ENCODE results near the gene SNED1. TPM values are rescaled to one million over a fixed set of nuclear protein-coding genes. Genes with fewer than 3 reads are reported as not detected.

Gene SNED1
- polyA plus RNA-seq, 2 of the 4 experiments (the other 2 are of a cell fraction), result 0.15 to 0.21 TPM

DNA sequence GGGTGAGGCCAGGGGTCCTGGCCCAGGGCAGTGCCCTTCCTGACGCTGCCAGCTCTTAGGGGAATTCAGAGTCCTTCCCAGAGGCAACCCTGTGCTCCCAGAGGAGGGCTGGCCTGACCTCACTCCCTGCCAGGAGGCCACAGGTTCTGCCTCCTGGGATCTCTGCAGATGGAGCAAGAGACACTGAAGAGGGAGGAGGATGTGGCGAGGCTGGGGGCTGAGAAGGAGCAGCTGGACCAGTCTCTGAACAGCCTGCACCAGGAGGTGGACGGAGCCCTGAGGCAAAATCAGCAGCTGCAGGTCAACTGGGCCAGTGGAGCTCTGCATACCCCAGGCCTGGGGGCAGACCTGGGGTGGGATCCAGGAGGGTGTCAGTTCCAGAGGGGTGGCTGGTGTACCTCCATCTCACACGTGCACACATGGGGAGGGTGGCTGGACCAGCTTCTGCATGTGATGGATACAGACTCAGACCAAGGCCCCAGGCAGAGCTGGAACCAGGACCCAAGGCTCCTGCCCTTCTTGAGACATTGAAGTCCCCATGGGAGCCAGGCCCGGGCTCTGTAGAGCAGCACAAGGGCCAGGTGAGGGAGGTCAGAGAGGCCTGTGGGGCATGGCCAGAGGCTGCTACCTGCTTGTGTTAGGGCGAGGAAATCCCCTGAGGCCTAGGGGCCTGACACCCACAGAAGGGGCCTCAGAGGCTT, 9.7 kb upstream of the SNED1 start:
- no peak for TF ChIP-seq GATA3 (IDR thresholded peaks at IDR 0.05; ENCODE audit: borderline replicate concordance)
- TF ChIP-seq CBX2 (IDR thresholded peaks at IDR 0.05; ENCODE audit: borderline replicate concordance, low read depth), result no peak
- TF ChIP-seq EP300 (IDR thresholded peaks at IDR 0.05), result no peak
- TF ChIP-seq TP53 (CRISPR knock-in tag; IDR thresholded peaks at IDR 0.05), result no peak
- no peak for TF ChIP-seq JUN (IDR thresholded peaks at IDR 0.05)
- no peak for TF ChIP-seq NPAS2 (CRISPR knock-in tag; IDR thresholded peaks at IDR 0.05; ENCODE audit: borderline replicate concordance)
- TF ChIP-seq MAFK (IDR thresholded peaks at IDR 0.05; ENCODE audit: partially characterized antibody), result no peak
- no peak for TF ChIP-seq RAD21 (conservative IDR thresholded peaks at IDR 0.05 in 1 of 2, IDR thresholded peaks at IDR 0.05 in 1 of 2)
- ATAC-seq (no peak), FAIRE-seq (no peak), DNase-seq (ENCODE audit: low read depth in 1 of 2, low spot score in 1 of 2) (no peak)
- no peak overlapping the region for H3K27ac ChIP-seq
- 84% methylated on average over 5 of the region's 6 CpGs for WGBS (ENCODE audit: missing lambda C conversion rate)
- H3K4me3 ChIP-seq, result no peak overlapping the region
- H3K4me1 ChIP-seq, result peaks cover 36% of the 10 kb centered on the region
- ChIA-PET POLR2A (no interaction called here), CTCF (interaction anchor here (0.7 to 4.2 kb wide), 12 partner anchors 7 to 237 kb away, joined by 3 to 39 read pairs (median 4); no protein-coding TSS in a partner anchor)
- H3K9me3 ChIP-seq, result no peaks in the 10 kb centered on the region
- H3K4me2 ChIP-seq, result no peak overlapping the region

- peak; percentile 50 to 74 for DNase-seq (ENCODE audit: low read depth in 1 of 2, low spot score in 1 of 2)
Measured at GRCh38 chr2:240989451-240990265, 8.8 kb upstream of the SNED1 start.

DNA sequence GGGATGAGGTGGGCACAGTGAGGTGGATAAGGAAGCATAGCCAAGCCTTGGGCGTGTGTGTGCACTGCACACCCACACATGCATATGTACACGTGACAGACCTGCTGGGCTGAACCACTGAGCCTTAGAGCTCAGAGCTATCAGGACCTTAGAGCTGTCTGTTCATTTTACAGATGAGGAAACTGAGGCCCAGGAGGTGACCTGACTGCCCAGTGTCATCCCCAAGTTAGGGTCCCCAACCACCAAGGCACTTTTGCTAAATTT, 8.2 kb upstream of the SNED1 start:
- no peak overlapping the region for H3K4me2 ChIP-seq

More at GRCh38 chr2:240989451-240990265, 8.8 kb upstream of the SNED1 start:
- 0 out of 6 replicates have a peak overlapping the region, but pooled peaks of 1 of the 2 experiments have one; percentile 23 for H3K27ac ChIP-seq
- ATAC-seq, result peak; percentile 73 to 93
- peaks cover 32% of the 10 kb centered on the region for H3K4me1 ChIP-seq
- TF ChIP-seq MAFK (IDR thresholded peaks at IDR 0.05; ENCODE audit: partially characterized antibody) (no peak), CBX8 (IDR thresholded peaks at IDR 0.05) (no peak), HDAC2 (IDR thresholded peaks at IDR 0.05) (no peak), ESRRA (IDR thresholded peaks at IDR 0.05; ENCODE audit: borderline replicate concordance, low read length) (no peak), CHD2 (IDR thresholded peaks at IDR 0.05; ENCODE audit: low read length, partially characterized antibody) (no peak), SMC3 (IDR thresholded peaks at IDR 0.05) (peak; percentile 67), RAD21 (conservative IDR thresholded peaks at IDR 0.05 in 1 of 2, IDR thresholded peaks at IDR 0.05 in 1 of 2) (peak; percentile 59 to 72), NPAS2 (CRISPR knock-in tag; IDR thresholded peaks at IDR 0.05; ENCODE audit: borderline replicate concordance) (no peak), FOXS1 (CRISPR knock-in tag; IDR thresholded peaks at IDR 0.05) (no peak)
- TF ChIP-seq, protein P1, sequence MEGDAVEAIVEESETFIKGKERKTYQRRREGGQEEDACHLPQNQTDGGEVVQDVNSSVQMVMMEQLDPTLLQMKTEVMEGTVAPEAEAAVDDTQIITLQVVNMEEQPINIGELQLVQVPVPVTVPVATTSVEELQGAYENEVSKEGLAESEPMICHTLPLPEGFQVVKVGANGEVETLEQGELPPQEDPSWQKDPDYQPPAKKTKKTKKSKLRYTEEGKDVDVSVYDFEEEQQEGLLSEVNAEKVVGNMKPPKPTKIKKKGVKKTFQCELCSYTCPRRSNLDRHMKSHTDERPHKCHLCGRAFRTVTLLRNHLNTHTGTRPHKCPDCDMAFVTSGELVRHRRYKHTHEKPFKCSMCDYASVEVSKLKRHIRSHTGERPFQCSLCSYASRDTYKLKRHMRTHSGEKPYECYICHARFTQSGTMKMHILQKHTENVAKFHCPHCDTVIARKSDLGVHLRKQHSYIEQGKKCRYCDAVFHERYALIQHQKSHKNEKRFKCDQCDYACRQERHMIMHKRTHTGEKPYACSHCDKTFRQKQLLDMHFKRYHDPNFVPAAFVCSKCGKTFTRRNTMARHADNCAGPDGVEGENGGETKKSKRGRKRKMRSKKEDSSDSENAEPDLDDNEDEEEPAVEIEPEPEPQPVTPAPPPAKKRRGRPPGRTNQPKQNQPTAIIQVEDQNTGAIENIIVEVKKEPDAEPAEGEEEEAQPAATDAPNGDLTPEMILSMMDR (IDR thresholded peaks at IDR 0.05), result peak; percentile 61
- TF ChIP-seq, protein P2, sequence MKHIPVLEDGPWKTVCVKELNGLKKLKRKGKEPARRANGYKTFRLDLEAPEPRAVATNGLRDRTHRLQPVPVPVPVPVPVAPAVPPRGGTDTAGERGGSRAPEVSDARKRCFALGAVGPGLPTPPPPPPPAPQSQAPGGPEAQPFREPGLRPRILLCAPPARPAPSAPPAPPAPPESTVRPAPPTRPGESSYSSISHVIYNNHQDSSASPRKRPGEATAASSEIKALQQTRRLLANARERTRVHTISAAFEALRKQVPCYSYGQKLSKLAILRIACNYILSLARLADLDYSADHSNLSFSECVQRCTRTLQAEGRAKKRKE (CRISPR knock-in tag; IDR thresholded peaks at IDR 0.05; ENCODE audit: low read depth), result no peak
- TF ChIP-seq, protein P3, sequence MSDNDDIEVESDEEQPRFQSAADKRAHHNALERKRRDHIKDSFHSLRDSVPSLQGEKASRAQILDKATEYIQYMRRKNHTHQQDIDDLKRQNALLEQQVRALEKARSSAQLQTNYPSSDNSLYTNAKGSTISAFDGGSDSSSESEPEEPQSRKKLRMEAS (IDR thresholded peaks at IDR 0.05), result peak; percentile 31; the same call in 1 of the 2 replicates
- ChIA-PET POLR2A (no interaction called here), CTCF (interaction anchor here (0.7 to 4.2 kb wide), 11 partner anchors 8 to 238 kb away, joined by 3 to 39 read pairs (median 4); no protein-coding TSS in a partner anchor)
- FAIRE-seq, result no peak
- H3K9me3 ChIP-seq, result no peaks in the 10 kb centered on the region
- H3K4me2 ChIP-seq, result no peak overlapping the region
- no peak overlapping the region for H3K4me3 ChIP-seq
- WGBS (ENCODE audit: missing lambda C conversion rate), result 44% methylated on average over 7 of the region's 17 CpGs

More for the DNA sequence above, 8.2 kb upstream of the SNED1 start:
- Histone ChIP-seq H3K4me3 (no peak overlapping the region), H3K9me3 (no peaks in the 10 kb centered on the region), H3K27ac (no peak overlapping the region), H3K4me1 (peaks cover 32% of the 10 kb centered on the region)
- DNase-seq (ENCODE audit: low read depth in 1 of 2, low spot score in 1 of 2) (no peak), ATAC-seq (peak in 1 of 2 experiments; percentile 3; a peak in 3 of 6 replicates), FAIRE-seq (no peak)
- POLR2A ChIA-PET, result no interaction called here
- TF ChIP-seq, protein P3 (IDR thresholded peaks at IDR 0.05), result no peak
- no peak for TF ChIP-seq KDM1A (IDR thresholded peaks at IDR 0.05; ENCODE audit: low read depth)
- TF ChIP-seq SREBF2 (IDR thresholded peaks at IDR 0.05), result no peak
- no peak for TF ChIP-seq NPAS2 (CRISPR knock-in tag; IDR thresholded peaks at IDR 0.05; ENCODE audit: borderline replicate concordance)
- no peak for TF ChIP-seq RAD21 (conservative IDR thresholded peaks at IDR 0.05 in 1 of 2, IDR thresholded peaks at IDR 0.05 in 1 of 2)
- CTCF ChIA-PET, result interaction anchor here (0.9 to 4.2 kb wide), 6 partner anchors 12 to 138 kb away, joined by 3 to 39 read pairs (median 6); no protein-coding TSS in a partner anchor
- 42% methylated on average over 2 of the region's 2 CpGs for WGBS (ENCODE audit: missing lambda C conversion rate)
